Measurements from ENCODE around the gene TXNDC15.

The TXNDC15 gene

GRCh38 chr5:134948911-134949310 is 74.7 kb downstream of the TXNDC15 start:
- no peak overlapping the region for H3K4me3 ChIP-seq (ENCODE audit: low read depth, low read length)
- TF ChIP-seq, protein P1, sequence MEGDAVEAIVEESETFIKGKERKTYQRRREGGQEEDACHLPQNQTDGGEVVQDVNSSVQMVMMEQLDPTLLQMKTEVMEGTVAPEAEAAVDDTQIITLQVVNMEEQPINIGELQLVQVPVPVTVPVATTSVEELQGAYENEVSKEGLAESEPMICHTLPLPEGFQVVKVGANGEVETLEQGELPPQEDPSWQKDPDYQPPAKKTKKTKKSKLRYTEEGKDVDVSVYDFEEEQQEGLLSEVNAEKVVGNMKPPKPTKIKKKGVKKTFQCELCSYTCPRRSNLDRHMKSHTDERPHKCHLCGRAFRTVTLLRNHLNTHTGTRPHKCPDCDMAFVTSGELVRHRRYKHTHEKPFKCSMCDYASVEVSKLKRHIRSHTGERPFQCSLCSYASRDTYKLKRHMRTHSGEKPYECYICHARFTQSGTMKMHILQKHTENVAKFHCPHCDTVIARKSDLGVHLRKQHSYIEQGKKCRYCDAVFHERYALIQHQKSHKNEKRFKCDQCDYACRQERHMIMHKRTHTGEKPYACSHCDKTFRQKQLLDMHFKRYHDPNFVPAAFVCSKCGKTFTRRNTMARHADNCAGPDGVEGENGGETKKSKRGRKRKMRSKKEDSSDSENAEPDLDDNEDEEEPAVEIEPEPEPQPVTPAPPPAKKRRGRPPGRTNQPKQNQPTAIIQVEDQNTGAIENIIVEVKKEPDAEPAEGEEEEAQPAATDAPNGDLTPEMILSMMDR (IDR thresholded peaks at IDR 0.05; ENCODE audit: borderline replicate concordance, insufficient read depth, low read depth, low read length) = no peak

- no peak overlapping the region for H3K4me3 ChIP-seq (ENCODE audit: low read depth, low read length)
- TF ChIP-seq, protein P1 (IDR thresholded peaks at IDR 0.05; ENCODE audit: borderline replicate concordance, insufficient read depth, low read depth, low read length) = no peak
Measured at GRCh38 chr5:134949316-134949715, 75.1 kb downstream of the TXNDC15 start.

Data from GM12875 (cell line).